Adrenal gland (tissue), 5 donors: ENCODE data around the gene FAM24A.

Experiments
- POLR2A ChIP-seq, 2 donors: fragments of 450-650 bp; IDR thresholded peaks; one replicate each; pipeline ENCODE4 v1.6.1; 2017; ENCODE audit warnings: antibody characterized with exemption in 2 of 2, mild to moderate bottlenecking in 2 of 2, moderate library complexity in 1 of 2
- TF ChIP-seq, protein P1 (sequence below), 6 experiments: fragments of 450-650 bp in 4 of 6; fragments of 200-600 bp in 2 of 6; sonication (generic) in 1 of 6; IDR thresholded peaks; 1 replicate in 5 of 6; 2 replicates in 1 of 6; pipeline versions ENCODE4 v1.5.1 to v1.8.0; 2016 to 2021; ENCODE audit warnings: antibody characterized with exemption in 6 of 6, mild to moderate bottlenecking in 2 of 6, moderate library complexity in 1 of 6
- donor health status: DM: no; HTN: no; CAD: no.

DNA sequence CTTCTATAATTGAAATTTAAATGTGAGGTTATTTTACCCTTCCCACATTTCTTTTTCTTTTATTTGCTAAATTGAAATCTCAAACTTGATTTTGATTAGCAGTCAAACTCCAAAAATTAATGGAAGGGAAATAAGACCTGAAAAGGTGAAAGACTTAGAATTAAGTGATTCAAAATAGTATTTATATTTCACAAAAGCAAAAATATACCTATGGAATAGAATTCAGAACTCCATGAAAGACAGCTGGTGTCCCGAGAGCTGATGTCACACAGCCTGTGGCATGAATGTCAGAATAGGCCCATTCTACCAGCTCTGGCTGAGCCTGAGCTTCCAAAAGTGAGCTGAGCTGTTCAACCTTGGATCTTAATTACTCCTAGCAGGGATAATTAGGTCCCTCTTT, at the start of gene FAM24A:
- TF ChIP-seq, protein P1, sequence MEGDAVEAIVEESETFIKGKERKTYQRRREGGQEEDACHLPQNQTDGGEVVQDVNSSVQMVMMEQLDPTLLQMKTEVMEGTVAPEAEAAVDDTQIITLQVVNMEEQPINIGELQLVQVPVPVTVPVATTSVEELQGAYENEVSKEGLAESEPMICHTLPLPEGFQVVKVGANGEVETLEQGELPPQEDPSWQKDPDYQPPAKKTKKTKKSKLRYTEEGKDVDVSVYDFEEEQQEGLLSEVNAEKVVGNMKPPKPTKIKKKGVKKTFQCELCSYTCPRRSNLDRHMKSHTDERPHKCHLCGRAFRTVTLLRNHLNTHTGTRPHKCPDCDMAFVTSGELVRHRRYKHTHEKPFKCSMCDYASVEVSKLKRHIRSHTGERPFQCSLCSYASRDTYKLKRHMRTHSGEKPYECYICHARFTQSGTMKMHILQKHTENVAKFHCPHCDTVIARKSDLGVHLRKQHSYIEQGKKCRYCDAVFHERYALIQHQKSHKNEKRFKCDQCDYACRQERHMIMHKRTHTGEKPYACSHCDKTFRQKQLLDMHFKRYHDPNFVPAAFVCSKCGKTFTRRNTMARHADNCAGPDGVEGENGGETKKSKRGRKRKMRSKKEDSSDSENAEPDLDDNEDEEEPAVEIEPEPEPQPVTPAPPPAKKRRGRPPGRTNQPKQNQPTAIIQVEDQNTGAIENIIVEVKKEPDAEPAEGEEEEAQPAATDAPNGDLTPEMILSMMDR (IDR thresholded peaks at IDR 0.05) = no peak
- TF ChIP-seq POLR2A (IDR thresholded peaks at IDR 0.05) = no peak
